Caco-2 (cell line): Measurements from ENCODE around the gene C1QA. TPM values are rescaled to one million over a fixed set of nuclear protein-coding genes. Genes with fewer than 3 reads are reported as not detected.
"Not testable (repeated sequence)": the region's sequence is repeated elsewhere in the genome, so short reads cannot be mapped to it uniquely, and the experiment has no call there.

Experiments
- BruUV-seq: library from RNA; stranded (reverse); fragments of 400-500 nt; replicated peaks from 2 replicates; lab custom pipeline; 2021; lab: Mats Ljungman, UMichigan
- CTCF ChIA-PET: fragments of 300-600 bp; sonication (Branson Sonifier 250); formaldehyde crosslinking; loops from one replicate; lab custom pipeline; 2022; ENCODE audit warnings: antibody characterized with exemption; lab: Charles Lee
- POLR2A ChIA-PET: fragments of 300-600 bp; sonication (Branson Sonifier 250); formaldehyde crosslinking; loops from one replicate; lab custom pipeline; 2022; ENCODE audit warnings: antibody characterized with exemption; lab: Charles Lee
- DNase-seq, 2 experiments: peaks; one replicate each; pipeline versions ENCODE4 v3.0.0 to v3.0.0-alpha.2; 2020 to 2022
- H3K27me3 ChIP-seq: replicated peaks from 2 replicates; pipeline ENCODE4 v1.6.0; 2011; ENCODE audit warnings: low read length; ENCODE audit not compliant: control insufficient read depth, insufficient read depth
- H3K36me3 ChIP-seq: 2 replicates; pipeline ENCODE4 v1.5.1; 2011; ENCODE audit warnings: low read length; ENCODE audit not compliant: control insufficient read depth, insufficient read depth
- H3K4me1 ChIP-seq: fragments of 250-450 bp; sonication (Bioruptor Pico); 2 replicates; pipeline ENCODE4 v1.5.1; 2020; ENCODE audit warnings: mild to moderate bottlenecking
- H3K4me3 ChIP-seq: 2 replicates; pipeline ENCODE4 v1.5.1; 2011; ENCODE audit warnings: low read depth, mild to moderate bottlenecking, control low read depth, low read length
- H3K9me3 ChIP-seq: fragments of 250-450 bp; sonication (Bioruptor Pico); 2 replicates; pipeline ENCODE4 v1.5.1; 2020; ENCODE audit warnings: mild to moderate bottlenecking, moderate library complexity
- H3K27ac Mint-ChIP-seq: one replicate; pipeline ENCODE4 v1.8.0; 2022; ENCODE audit warnings: mixed read lengths; ENCODE audit not compliant: unreplicated experiment
- H3K27me3 Mint-ChIP-seq: one replicate; pipeline ENCODE4 v1.8.0; 2022; ENCODE audit warnings: mixed read lengths; ENCODE audit not compliant: insufficient read depth, unreplicated experiment
- H3K36me3 Mint-ChIP-seq: one replicate; pipeline ENCODE4 v1.8.0; 2022; ENCODE audit warnings: mild to moderate bottlenecking, mixed read lengths; ENCODE audit not compliant: insufficient read depth, unreplicated experiment
- H3K4me1 Mint-ChIP-seq: one replicate; pipeline ENCODE4 v1.8.0; 2022; ENCODE audit warnings: low read depth, mixed read lengths; ENCODE audit not compliant: unreplicated experiment
- H3K4me3 Mint-ChIP-seq: one replicate; pipeline ENCODE4 v1.8.0; 2022; ENCODE audit warnings: mild to moderate bottlenecking, moderate library complexity, mixed read lengths; ENCODE audit not compliant: unreplicated experiment
- H3K9me3 Mint-ChIP-seq: one replicate; pipeline ENCODE4 v1.8.0; 2022; ENCODE audit warnings: mixed read lengths; ENCODE audit not compliant: unreplicated experiment
- CTCF ChIP-seq, 2 experiments: fragments of 200-600 bp in 1 of 2; IDR thresholded peaks; 1 replicate in 1 of 2; 2 replicates in 1 of 2; pipeline versions ENCODE4 v1.5.1 to v1.8.0; 2011 to 2022; ENCODE audit warnings: antibody characterized with exemption in 1 of 2, control low read depth in 1 of 2, inconsistent platforms in 1 of 2, low read depth in 1 of 2, low read length in 1 of 2, mild to moderate bottlenecking in 1 of 2, moderate library complexity in 1 of 2; ENCODE audit not compliant: insufficient read depth in 1 of 2, severe bottlenecking in 1 of 2, unreplicated experiment in 1 of 2
- intact Hi-C: fragments of 100-400 bp; cut with micrococcal nuclease; formaldehyde crosslinking; loops from one replicate; pipeline ENCODE4 v1.10.0; 2022; ENCODE audit not compliant: unreplicated experiment
- total RNA-seq: library from RNA; stranded (reverse); gene quantifications from 2 replicates; pipeline ENCODE4 v1.2.3, GENCODE V29; 2022

C1QA gene
- total RNA-seq, 1 experiment from 2014 or later, result not detected

GRCh38 chr1:22666412-22666811 is 30.0 kb downstream of the C1QA start:
- Histone ChIP-seq H3K36me3 (no peaks in the 10 kb centered on the region), H3K4me1 (no peaks in the 10 kb centered on the region), H3K4me3 (no peak overlapping the region), H3K9me3 (no peaks in the 10 kb centered on the region), H3K27me3 (no peaks in the 10 kb centered on the region)
- no peak overlapping the region for H3K4me3 Mint-ChIP-seq
- no peak for DNase-seq
- intact Hi-C loops, result no loop called here
- H3K27me3 Mint-ChIP-seq, result peaks cover 3% of the 10 kb centered on the region
- ChIA-PET CTCF (no interaction called here), POLR2A (no interaction called here)
- no peaks in the 10 kb centered on the region for H3K36me3 Mint-ChIP-seq
- no peak for TF ChIP-seq CTCF (IDR thresholded peaks at IDR 0.05; ENCODE audit: insufficient read depth in 1 of 2, low read depth in 1 of 2, low read length in 1 of 2, severe bottlenecking in 1 of 2, unreplicated experiment in 1 of 2)
- BruUV-seq, result no TSS peak
- no peaks in the 10 kb centered on the region for H3K9me3 Mint-ChIP-seq
- no peak overlapping the region for H3K27ac Mint-ChIP-seq
- no peaks in the 10 kb centered on the region for H3K4me1 Mint-ChIP-seq

- H3K9me3 ChIP-seq, H3K9me3 Mint-ChIP-seq, H3K36me3 Mint-ChIP-seq, CTCF ChIA-PET, H3K4me1 Mint-ChIP-seq, H3K36me3 ChIP-seq, H3K27ac Mint-ChIP-seq, H3K27me3 ChIP-seq, H3K27me3 Mint-ChIP-seq, DNase-seq, BruUV-seq, POLR2A ChIA-PET, H3K4me3 ChIP-seq, H3K4me1 ChIP-seq, H3K4me3 Mint-ChIP-seq, intact Hi-C loops: not testable (repeated sequence)
These were observed 32.4 kb downstream of the C1QA start for GRCh38 chr1:22668840-22669239.

- no peak overlapping the region for H3K4me3 Mint-ChIP-seq
- intact Hi-C loops, result no loop called here
- ChIA-PET POLR2A (no interaction called here), CTCF (interaction anchor here (1.8 kb wide), 1 partner anchor 34 kb away, joined by 3 read pairs; no protein-coding TSS in a partner anchor)
- no peak for TF ChIP-seq CTCF (IDR thresholded peaks at IDR 0.05; ENCODE audit: insufficient read depth in 1 of 2, low read depth in 1 of 2, low read length in 1 of 2, severe bottlenecking in 1 of 2, unreplicated experiment in 1 of 2)
- H3K27me3 Mint-ChIP-seq, result peaks cover 3% of the 10 kb centered on the region
- Histone ChIP-seq H3K9me3 (no peaks in the 10 kb centered on the region), H3K4me3 (no peak overlapping the region), H3K36me3 (no peaks in the 10 kb centered on the region), H3K4me1 (no peaks in the 10 kb centered on the region), H3K27me3 (no peaks in the 10 kb centered on the region)
- H3K4me1 Mint-ChIP-seq, result no peaks in the 10 kb centered on the region
- DNase-seq, result no peak
- H3K27ac Mint-ChIP-seq, result no peak overlapping the region
- no TSS peak for BruUV-seq
- H3K9me3 Mint-ChIP-seq, result no peaks in the 10 kb centered on the region
- no peaks in the 10 kb centered on the region for H3K36me3 Mint-ChIP-seq
These were observed 34.0 kb downstream of the C1QA start for GRCh38 chr1:22670352-22670975.
